GM12872 (cell line): ENCODE results near the gene RAD51AP1.
A peak's percentile ranks its signal among the peaks of the same experiment; 100 is the strongest.

ENCODE experiments used
- CTCF ChIP-seq: IDR thresholded peaks from 3 replicates; pipeline ENCODE4 v1.5.1; 2011; ENCODE audit warnings: low read depth, mild to moderate bottlenecking, low read length, moderate library complexity; ENCODE audit not compliant: insufficient read depth

RAD51AP1 gene

DNA sequence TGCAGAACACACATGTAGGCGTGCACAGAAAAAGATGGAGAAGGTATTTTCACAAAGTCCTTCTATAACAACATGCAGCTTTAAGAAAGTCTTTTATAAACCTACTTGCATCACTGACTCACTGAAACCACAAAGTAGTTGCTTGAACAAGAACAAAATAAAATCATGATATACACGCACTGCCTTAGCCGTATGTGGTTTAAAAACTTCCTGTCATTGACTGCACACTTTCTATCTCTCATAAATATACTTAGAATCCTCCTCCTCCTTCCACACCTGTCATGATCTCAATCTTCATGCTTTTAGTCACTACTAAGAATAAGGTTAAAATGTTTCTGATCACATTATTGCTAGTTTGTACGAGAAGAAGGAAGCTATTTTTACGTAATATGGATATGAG, 31.8 kb upstream of the RAD51AP1 start:
- no peak for TF ChIP-seq CTCF

DNA sequence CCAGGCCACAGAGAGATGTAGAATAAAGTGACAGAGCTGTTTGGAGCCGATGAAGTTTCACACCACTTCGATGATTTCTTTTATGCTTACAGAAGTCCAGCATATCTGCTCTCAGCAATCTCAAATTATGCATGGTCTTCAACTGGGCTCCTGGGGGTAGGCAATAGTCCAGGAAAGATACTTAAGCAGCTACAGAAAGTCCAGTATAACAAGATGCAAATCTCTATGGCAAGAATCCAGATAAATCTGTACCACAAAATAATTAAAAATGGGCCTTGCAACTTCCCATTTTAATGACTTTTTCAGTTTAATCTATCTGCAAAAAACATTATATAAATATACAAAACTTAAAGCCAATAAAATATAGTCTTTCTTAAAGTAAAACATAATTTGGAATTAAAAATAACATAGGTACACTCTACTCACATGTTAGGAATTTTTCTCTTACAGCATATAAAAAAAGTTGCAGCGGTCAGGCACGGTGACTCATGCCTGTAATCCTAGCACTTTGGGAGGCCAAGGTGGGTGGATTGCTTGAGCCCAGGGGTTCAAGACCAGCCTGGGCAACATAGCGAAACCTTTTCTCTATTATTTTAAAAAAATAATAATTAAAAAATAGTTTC, 20.5 kb upstream of the RAD51AP1 start:
- TF ChIP-seq CTCF, result no peak

DNA sequence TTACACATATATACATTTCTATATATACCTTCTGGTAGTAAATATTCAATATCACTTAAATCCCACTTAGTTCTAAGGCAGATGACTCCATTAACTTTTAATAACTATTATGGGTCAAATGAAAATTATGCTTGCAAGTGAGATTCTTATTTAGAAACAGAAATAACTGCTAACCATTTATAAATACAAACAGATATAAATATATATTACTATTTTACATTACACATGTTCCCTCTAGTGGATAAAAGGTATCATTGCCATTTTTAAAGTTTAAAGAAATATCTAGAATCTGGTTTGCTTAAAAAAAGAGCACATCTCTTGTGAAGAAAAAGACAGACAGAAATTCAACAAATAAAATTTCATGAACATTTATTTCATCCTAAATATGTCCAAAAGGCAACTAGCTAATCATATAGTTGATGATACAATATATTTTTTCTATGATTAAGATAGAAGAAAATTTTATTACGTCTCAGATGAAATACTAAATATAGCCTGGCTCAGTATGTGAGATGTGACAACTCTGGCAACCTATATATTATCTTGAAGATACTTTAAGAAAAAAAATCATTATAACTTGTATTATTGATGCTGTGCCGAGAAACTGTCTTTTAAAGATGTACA, 11.7 kb upstream of the RAD51AP1 start:
- peak; percentile 14; the same call in 1 of the 3 replicates for TF ChIP-seq CTCF

- TF ChIP-seq CTCF, result no peak
Measured at GRCh38 chr12:4530160-4530559, 8.5 kb upstream of the RAD51AP1 start.

DNA sequence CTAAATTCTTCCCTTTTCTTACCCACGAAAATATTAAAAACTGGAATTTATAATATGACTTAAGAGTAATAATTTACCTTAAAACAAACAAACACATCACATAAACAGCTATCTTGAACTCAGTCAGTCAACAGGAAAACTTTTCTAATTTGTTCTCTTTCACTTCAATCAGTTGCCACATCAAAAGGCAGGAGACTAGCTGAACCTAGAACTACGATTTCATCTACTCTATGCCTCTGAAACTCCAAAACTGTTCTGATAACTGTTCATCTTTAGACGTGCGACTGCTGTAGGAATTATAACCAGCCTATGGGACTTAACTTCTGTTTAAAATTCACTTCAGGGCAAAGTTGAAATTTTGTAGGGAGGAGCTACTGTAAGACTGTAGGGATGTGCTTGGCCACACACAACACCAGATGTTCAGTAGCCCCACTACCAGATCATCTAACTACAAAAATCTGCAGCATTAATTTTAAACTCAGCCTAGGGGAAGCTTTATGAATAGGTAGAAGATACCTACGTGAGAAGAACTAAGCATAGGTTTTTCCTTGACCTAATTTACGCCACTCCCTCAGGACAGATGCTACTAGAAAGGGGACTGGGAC, 7.6 kb upstream of the RAD51AP1 start:
- TF ChIP-seq CTCF, result no peak

DNA sequence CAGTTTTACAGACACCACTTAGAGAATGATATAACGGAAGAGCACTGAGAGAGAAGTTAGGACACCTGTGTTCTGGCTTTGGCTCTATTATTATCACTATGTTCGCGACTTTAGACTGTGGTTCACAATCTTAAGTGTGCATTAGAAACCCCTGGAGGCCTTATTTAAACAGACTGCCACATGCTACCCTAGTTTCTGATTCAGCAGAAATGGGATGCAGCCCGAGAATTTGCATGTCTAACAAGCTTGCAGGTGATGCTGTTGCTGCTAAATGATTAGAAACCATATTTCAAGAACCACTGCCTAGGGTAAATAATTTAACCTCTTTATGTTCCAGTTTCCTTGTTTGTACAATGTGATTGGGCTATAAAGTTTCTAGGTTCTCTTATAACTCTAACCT, 3.6 kb upstream of the RAD51AP1 start:
- no peak for TF ChIP-seq CTCF

- TF ChIP-seq CTCF, result no peak
Measured at GRCh38 chr12:4535871-4536270, 2.8 kb upstream of the RAD51AP1 start.
